Subcutaneous abdominal adipose tissue (tissue), 5 donors: Measurements from ENCODE around the gene NCEH1.
"Not testable (repeated sequence)": the region's sequence is repeated elsewhere in the genome, so short reads cannot be mapped to it uniquely, and the experiment has no call there.

ENCODE experiments used
- H3K27ac ChIP-seq: one replicate; pipeline ENCODE4 v1.7.0; 2013; ENCODE audit warnings: low read depth, mild to moderate bottlenecking, inconsistent platforms, low read length, moderate library complexity
- H3K27me3 ChIP-seq, 5 donors: one replicate each; pipeline ENCODE4 v1.7.0; 2013; ENCODE audit warnings: low read length in 5 of 5, inconsistent platforms in 1 of 5; ENCODE audit not compliant: control insufficient read depth in 5 of 5, insufficient read depth in 4 of 5
- H3K36me3 ChIP-seq, 5 donors: one replicate each; pipeline ENCODE4 v1.7.0; 2013; ENCODE audit warnings: low read length in 5 of 5; ENCODE audit not compliant: control insufficient read depth in 5 of 5, insufficient read depth in 5 of 5
- H3K4me1 ChIP-seq, 5 donors: one replicate each; pipeline ENCODE4 v1.7.0; 2013; ENCODE audit warnings: low read length in 5 of 5, mild to moderate bottlenecking in 3 of 5, moderate library complexity in 1 of 5; ENCODE audit not compliant: control insufficient read depth in 5 of 5, insufficient read depth in 5 of 5
- H3K4me3 ChIP-seq, 5 donors: one replicate each; pipeline ENCODE4 v1.7.0; 2013; ENCODE audit warnings: low read length in 5 of 5, low read depth in 1 of 5
- H3K9ac ChIP-seq, 5 donors: one replicate each; pipeline ENCODE4 v1.7.0; 2013; ENCODE audit warnings: low read length in 5 of 5, mild to moderate bottlenecking in 4 of 5, moderate library complexity in 3 of 5
- H3K9me3 ChIP-seq, 5 donors: one replicate each; pipeline ENCODE4 v1.7.0; 2013; ENCODE audit warnings: low read length in 5 of 5; ENCODE audit not compliant: control insufficient read depth in 5 of 5
- donor health status: healthy.
- donor health status: healthy.
- donor health status: healthy.
- donor health status: healthy.
- donor health status: healthy.

NCEH1 gene

DNA sequence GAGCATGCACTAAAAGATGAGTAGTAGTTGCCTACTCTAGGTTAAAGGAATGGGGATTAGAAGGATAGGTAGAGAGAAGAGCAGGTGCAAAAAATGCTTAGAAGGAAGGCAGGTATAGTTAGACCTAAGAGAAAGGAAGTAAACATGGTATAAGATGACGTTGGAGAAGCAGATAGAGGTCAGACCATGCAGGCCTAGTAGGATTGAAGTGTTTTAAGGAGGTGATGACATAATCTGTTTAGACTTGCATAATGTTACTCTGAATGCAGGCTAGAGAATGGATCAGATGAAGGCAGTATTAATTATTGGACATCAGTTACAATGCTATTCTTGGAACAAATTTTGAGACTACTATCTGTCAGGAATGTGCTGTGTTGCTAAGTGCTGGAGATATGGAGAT is 28.6 kb upstream of the NCEH1 start:
- Histone ChIP-seq H3K27me3 (no peaks in the 10 kb centered on the region), H3K36me3 (no peaks in the 10 kb centered on the region), H3K9me3 (no peaks in the 10 kb centered on the region), H3K4me1 (no peaks in the 10 kb centered on the region), H3K9ac (no peak overlapping the region), H3K4me3 (no peak overlapping the region), H3K27ac (no peak overlapping the region)

DNA sequence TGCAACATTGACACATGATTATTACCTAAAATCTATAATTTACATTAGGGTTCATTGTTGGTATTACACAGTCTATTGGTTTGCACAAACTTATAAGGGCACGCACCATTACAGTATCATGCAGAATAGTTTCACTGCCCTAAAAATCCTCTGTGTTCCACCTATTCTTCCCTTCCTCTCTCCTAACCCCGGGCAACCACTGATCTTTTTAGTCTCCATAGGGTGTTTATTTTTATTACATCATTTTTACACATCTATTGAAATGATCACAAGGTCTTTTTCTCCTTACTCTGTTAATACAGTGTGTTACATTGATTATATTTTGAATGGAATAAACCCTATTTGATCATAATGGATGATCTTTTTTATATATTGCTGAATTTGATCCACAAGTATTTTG is 24.1 kb upstream of the NCEH1 start:
- H3K36me3 ChIP-seq = no peaks in the 10 kb centered on the region
- no peak overlapping the region for H3K27ac ChIP-seq
- H3K9me3 ChIP-seq = no peaks in the 10 kb centered on the region
- no peak overlapping the region for H3K9ac ChIP-seq
- H3K4me3 ChIP-seq = no peak overlapping the region
- no peaks in the 10 kb centered on the region for H3K4me1 ChIP-seq
- H3K27me3 ChIP-seq = no peaks in the 10 kb centered on the region

DNA sequence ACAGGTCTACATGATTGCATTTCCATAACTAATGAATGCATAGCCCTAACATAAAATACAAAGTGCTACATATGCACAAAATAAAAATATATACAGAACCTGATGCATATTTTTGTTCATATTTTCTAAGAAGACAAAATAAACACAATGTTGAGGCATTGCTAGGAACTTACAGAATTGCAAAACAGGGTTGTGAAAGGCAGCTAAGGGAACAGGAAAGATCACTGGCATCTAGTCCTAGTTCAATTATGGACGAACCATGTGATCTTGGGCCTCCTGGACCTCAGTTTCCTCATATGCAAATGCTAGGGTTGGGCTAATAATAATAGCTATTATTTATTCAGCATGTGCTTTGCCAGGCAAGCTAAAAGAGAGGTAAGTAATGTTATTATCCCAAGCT is 15.5 kb upstream of the NCEH1 start:
- Histone ChIP-seq H3K4me3 (no peak overlapping the region), H3K4me1 (no peaks in the 10 kb centered on the region), H3K9me3 (peaks cover 0 to 5% (median 2%) of the 10 kb centered on the region in 5 donors), H3K36me3 (no peaks in the 10 kb centered on the region), H3K9ac (no peak overlapping the region), H3K27ac (no peak overlapping the region), H3K27me3 (no peaks in the 10 kb centered on the region)

DNA sequence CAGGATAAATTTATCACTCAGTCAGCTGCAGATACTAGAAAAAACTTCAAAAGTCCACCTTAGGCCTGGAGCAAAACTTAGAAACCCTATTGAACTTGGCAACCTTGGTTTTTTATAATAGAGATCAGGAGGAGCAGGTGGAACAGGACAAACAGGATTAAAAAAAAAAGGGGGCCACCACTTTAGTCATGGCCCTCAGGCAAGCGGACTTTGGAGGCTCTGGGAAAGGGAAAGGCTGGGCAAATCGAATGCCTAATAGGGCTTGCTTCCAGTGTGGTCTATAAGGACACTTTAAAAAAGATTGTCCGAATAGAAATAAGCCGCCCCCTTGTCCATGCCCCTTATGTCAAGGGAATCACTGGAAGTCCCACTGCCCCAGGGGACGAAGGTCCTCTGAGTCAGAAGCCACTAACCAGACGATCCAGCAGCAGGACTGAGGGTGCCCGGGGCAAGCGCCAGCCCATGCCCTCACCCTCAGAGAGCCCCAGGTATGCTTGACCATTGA is 11.7 kb upstream of the NCEH1 start:
- H3K4me3 ChIP-seq, H3K9ac ChIP-seq, H3K4me1 ChIP-seq, H3K27me3 ChIP-seq, H3K36me3 ChIP-seq, H3K27ac ChIP-seq: not testable (repeated sequence)
- H3K9me3 ChIP-seq = peaks cover 0 to 14% (median 6%) of the 10 kb centered on the region in 5 donors

DNA sequence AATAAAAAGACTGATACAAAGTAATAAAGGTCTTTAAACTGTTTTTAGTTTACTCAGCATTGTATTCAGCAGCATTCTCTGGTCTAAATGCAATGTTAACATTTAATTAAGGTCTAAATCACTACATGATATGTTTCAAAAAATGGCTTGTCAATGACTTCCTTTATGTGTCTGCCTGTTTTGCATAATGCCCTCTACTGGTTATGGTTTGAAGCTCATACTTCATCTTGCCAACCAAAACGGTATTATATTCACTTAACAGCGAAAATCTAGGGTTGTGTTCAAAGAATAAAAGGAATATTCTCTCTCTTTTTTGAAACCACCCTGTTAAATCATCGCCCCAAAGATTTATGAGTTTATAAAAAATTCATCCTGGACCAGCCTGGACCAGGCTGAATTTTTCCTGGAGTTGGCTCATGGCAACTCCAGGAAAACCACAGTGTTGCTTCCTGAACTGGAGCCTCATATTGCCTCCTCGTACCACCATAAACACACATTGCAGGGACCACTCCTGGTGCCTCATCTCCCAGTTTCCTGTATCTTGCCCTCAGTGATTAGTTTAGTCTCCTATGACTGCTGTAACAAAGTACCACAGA is 6.7 kb upstream of the NCEH1 start:
- no peaks in the 10 kb centered on the region for H3K27me3 ChIP-seq
- no peak overlapping the region for H3K9ac ChIP-seq
- H3K9me3 ChIP-seq = peaks cover 0 to 10% (median 4%) of the 10 kb centered on the region in 5 donors
- H3K27ac ChIP-seq = no peak overlapping the region
- H3K4me1 ChIP-seq = peaks cover 0 to 6% (median 0%) of the 10 kb centered on the region in 5 donors
- H3K36me3 ChIP-seq = no peaks in the 10 kb centered on the region
- H3K4me3 ChIP-seq = no peak overlapping the region

DNA sequence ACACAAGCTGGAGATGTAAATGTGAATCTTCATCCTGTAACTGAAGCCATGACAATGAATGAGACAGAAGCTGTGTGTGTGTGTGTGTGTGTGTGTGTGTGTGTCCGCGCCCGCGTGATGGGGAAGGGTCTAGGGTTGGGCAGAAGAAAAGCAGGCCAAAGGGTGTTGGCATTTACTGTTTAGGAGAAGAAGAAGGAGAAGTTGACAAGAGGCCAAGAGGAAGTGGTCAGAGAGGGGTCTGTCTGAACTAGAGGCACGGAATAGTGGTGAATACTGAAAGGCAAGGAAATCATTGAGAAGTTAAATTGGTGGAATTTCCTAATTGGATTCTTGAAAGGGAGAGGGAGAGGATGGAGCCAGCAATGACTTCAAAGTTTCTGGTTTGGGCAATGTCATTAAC is 5.6 kb upstream of the NCEH1 start:
- no peak overlapping the region for H3K27ac ChIP-seq
- H3K36me3 ChIP-seq = no peaks in the 10 kb centered on the region
- H3K4me1 ChIP-seq = peaks cover 0 to 7% (median 2%) of the 10 kb centered on the region in 5 donors
- H3K9me3 ChIP-seq = peaks cover 0 to 10% (median 4%) of the 10 kb centered on the region in 5 donors
- no peaks in the 10 kb centered on the region for H3K27me3 ChIP-seq
- no peak overlapping the region for H3K9ac ChIP-seq
- no peak overlapping the region for H3K4me3 ChIP-seq

DNA sequence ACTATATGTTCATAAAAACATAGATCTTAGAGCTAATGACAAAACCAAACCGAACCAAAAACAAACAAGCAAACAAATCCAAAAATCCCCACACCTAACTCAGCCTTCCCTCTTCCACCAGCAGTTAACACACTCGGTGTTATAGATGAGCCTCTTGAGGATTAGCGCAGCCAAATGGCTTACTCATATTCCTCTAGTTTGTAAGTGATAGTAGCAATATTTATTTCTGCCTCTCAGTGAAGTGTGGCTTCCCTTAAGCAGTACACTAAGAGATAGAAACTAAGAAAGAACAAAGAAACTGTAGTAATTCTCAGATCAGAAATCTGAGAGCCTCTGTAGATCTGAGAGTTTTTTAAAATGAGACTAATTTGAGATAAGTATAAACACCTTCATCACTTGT is 2.4 kb upstream of the NCEH1 start:
- no peaks in the 10 kb centered on the region for H3K27me3 ChIP-seq
- H3K4me1 ChIP-seq = peaks cover 0 to 28% (median 17%) of the 10 kb centered on the region in 5 donors
- no peak overlapping the region for H3K4me3 ChIP-seq
- H3K36me3 ChIP-seq = no peaks in the 10 kb centered on the region
- no peaks in the 10 kb centered on the region for H3K9me3 ChIP-seq
- no peak overlapping the region for H3K9ac ChIP-seq
- no peak overlapping the region for H3K27ac ChIP-seq

DNA sequence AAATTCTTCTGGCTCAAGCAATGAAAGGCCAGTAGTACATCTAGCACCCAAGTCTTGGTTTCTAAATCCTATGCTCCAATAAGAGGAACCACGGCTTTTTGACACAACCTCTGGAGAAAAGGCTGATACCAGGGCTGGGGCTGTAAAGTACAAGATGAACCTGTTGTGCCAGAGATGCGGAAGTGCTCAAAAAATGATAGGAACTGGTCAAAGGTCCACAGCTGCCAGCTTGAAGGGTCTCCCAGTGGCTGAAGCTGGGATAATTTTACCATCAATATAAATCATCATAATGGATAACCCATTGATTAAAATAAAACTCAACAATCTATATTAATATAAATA is 558 bp upstream of the NCEH1 start:
- Histone ChIP-seq H3K4me3 (peak overlapping the region; percentile 87 to 96 (median 94)), H3K4me1 (peaks cover 0 to 28% (median 17%) of the 10 kb centered on the region in 5 donors), H3K9me3 (no peaks in the 10 kb centered on the region), H3K27me3 (no peaks in the 10 kb centered on the region), H3K27ac (peak overlapping the region; percentile 82), H3K9ac (peak overlapping the region in 4 of 5 donors; percentile 57 to 85 (median 74)), H3K36me3 (no peaks in the 10 kb centered on the region)

DNA sequence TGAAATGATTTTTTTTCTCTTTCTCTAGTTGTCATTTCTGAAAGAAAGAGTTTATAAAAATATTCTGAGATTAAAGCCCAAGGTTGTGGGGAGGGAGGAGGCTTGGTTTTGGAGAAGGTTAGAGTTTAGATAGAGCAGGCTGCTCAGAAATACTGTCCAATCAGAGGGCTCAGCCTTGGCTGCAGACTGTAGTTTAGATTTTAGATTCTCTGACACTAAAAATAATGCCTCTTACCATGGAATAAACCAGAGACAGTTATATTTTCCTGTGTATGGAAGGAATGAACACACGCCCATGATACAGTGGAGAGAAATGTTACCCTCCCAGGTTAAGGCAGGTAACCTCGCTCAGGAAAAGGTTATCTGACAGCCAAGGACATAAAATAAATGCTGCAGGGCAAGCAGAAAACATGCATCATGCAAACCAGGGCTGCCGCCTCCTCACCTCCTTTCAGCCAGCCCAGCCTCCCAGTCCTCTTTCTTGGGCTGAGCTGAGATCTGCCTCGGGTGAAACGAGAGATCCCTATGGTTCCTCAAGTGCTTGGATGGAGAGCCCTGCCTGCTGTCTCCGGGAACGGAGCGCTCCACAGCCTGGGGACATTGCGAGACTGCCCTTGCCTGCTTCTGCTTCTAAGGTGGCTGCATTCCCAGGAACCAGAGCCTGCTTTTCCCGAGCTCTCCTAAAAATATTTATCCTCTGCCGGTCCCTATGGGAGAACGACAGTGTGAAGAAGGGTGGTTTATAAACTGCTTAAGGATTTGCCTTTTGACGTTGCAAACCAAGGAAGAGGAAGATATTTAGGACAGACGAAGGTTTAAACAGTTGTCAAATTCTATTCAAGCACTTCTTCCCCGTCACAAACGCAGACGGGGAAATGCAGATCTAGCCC is 848 bp downstream of the NCEH1 start:
- no peaks in the 10 kb centered on the region for H3K9me3 ChIP-seq
- peaks cover 0 to 22% (median 17%) of the 10 kb centered on the region in 5 donors for H3K4me1 ChIP-seq
- H3K4me3 ChIP-seq = peak overlapping the region; percentile 87 to 96 (median 94)

More for the DNA sequence above, 848 bp downstream of the NCEH1 start:
- no peaks in the 10 kb centered on the region for H3K27me3 ChIP-seq
- peak overlapping the region; percentile 82 for H3K27ac ChIP-seq
- no peaks in the 10 kb centered on the region for H3K36me3 ChIP-seq
- peak overlapping the region; percentile 57 to 85 (median 65) for H3K9ac ChIP-seq
